ENCODE data around the gene ITGB1. TPM values are rescaled to one million over a fixed set of nuclear protein-coding genes. Genes with fewer than 3 reads are reported as not detected.
A peak's percentile ranks its signal among the peaks of the same experiment; 100 is the strongest.

Gene ITGB1
- total and polyA plus RNA-seq, 9 of the 15 experiments (the other 6 are each of a cell fraction or from before 2014, with no cell fraction given), result 40.2 to 194 (median 155) TPM

DNA sequence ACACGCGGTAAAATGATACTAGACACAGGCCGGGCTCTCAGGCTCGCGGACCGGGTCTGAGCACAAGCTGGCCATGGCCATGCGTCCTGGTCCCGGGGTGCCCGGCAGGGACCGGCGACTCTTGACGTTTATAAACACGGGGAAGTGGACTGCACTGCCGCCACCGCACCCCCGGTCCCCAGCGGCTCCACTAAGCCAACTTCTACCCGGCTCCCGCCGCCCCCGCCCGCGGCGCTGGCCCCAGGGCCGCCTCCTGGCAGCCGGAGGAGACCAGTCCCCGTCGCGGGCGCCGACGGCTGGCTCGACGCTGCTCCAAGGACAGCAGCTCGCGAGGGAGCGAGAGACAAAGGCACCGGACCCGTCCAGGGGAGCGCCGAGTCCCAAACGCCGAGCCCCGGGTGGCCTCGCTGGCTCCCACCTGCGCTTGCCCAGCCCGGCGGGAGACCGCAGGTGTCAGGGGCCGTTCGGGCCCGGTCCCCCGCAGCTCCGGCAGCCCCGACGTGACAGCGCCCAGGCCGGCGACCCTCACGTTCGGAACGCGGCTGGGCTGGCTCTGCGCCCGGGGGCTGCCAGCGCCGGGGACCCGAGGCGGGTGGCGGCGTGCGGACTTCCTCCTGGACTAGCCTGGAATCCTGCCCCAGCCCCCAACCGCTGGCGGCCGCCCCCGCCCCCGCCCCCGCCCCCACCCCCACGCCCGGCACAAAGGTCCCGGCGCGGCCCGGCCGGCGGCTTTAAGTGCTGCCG is 517 bp downstream of the ITGB1 start (continued):
- TF ChIP-seq ZBED1 (IDR thresholded peaks at IDR 0.05) (no peak), SOX6 (IDR thresholded peaks at IDR 0.05) (no peak), NR3C1 (CRISPR knock-in tag; IDR thresholded peaks at IDR 0.05) (no peak), RHOXF2B (CRISPR knock-in tag; conservative IDR thresholded peaks at IDR 0.05) (no peak), KDM4B (IDR thresholded peaks at IDR 0.05; ENCODE audit: borderline replicate concordance in 2 of 2, low read depth in 1 of 2) (no peak), HMG20B (CRISPR knock-in tag; IDR thresholded peaks at IDR 0.05) (no peak), ZC3H11A (IDR thresholded peaks at IDR 0.05; ENCODE audit: low read depth, low read length) (no peak), RB1 (IDR thresholded peaks at IDR 0.05; ENCODE audit: low read depth) (peak; percentile 54; the same call in 1 of the 2 replicates)
- TF ChIP-seq, protein P1, sequence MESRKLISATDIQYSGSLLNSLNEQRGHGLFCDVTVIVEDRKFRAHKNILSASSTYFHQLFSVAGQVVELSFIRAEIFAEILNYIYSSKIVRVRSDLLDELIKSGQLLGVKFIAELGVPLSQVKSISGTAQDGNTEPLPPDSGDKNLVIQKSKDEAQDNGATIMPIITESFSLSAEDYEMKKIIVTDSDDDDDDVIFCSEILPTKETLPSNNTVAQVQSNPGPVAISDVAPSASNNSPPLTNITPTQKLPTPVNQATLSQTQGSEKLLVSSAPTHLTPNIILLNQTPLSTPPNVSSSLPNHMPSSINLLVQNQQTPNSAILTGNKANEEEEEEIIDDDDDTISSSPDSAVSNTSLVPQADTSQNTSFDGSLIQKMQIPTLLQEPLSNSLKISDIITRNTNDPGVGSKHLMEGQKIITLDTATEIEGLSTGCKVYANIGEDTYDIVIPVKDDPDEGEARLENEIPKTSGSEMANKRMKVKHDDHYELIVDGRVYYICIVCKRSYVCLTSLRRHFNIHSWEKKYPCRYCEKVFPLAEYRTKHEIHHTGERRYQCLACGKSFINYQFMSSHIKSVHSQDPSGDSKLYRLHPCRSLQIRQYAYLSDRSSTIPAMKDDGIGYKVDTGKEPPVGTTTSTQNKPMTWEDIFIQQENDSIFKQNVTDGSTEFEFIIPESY (CRISPR knock-in tag; IDR thresholded peaks at IDR 0.05), result no peak
- TF ChIP-seq, protein P2, sequence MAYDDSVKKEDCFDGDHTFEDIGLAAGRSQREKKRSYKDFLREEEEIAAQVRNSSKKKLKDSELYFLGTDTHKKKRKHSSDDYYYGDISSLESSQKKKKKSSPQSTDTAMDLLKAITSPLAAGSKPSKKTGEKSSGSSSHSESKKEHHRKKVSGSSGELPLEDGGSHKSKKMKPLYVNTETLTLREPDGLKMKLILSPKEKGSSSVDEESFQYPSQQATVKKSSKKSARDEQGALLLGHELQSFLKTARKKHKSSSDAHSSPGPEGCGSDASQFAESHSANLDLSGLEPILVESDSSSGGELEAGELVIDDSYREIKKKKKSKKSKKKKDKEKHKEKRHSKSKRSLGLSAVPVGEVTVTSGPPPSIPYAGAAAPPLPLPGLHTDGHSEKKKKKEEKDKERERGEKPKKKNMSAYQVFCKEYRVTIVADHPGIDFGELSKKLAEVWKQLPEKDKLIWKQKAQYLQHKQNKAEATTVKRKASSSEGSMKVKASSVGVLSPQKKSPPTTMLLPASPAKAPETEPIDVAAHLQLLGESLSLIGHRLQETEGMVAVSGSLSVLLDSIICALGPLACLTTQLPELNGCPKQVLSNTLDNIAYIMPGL (CRISPR knock-in tag; IDR thresholded peaks at IDR 0.05), result no peak
- TF ChIP-seq, protein P3, sequence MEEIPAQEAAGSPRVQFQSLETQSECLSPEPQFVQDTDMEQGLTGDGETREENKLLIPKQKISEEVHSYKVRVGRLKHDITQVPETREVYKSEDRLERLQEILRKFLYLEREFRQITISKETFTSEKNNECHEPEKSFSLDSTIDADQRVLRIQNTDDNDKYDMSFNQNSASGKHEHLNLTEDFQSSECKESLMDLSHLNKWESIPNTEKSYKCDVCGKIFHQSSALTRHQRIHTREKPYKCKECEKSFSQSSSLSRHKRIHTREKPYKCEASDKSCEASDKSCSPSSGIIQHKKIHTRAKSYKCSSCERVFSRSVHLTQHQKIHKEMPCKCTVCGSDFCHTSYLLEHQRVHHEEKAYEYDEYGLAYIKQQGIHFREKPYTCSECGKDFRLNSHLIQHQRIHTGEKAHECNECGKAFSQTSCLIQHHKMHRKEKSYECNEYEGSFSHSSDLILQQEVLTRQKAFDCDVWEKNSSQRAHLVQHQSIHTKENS (CRISPR knock-in tag; IDR thresholded peaks at IDR 0.05), result no peak
- TF ChIP-seq, protein P4, sequence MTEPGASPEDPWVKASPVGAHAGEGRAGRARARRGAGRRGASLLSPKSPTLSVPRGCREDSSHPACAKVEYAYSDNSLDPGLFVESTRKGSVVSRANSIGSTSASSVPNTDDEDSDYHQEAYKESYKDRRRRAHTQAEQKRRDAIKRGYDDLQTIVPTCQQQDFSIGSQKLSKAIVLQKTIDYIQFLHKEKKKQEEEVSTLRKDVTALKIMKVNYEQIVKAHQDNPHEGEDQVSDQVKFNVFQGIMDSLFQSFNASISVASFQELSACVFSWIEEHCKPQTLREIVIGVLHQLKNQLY (CRISPR knock-in tag; conservative IDR thresholded peaks at IDR 0.05), result no peak
- TF ChIP-seq, protein P5, sequence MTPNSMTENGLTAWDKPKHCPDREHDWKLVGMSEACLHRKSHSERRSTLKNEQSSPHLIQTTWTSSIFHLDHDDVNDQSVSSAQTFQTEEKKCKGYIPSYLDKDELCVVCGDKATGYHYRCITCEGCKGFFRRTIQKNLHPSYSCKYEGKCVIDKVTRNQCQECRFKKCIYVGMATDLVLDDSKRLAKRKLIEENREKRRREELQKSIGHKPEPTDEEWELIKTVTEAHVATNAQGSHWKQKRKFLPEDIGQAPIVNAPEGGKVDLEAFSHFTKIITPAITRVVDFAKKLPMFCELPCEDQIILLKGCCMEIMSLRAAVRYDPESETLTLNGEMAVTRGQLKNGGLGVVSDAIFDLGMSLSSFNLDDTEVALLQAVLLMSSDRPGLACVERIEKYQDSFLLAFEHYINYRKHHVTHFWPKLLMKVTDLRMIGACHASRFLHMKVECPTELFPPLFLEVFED (CRISPR knock-in tag; conservative IDR thresholded peaks at IDR 0.05), result no peak
- TF ChIP-seq, protein P6, sequence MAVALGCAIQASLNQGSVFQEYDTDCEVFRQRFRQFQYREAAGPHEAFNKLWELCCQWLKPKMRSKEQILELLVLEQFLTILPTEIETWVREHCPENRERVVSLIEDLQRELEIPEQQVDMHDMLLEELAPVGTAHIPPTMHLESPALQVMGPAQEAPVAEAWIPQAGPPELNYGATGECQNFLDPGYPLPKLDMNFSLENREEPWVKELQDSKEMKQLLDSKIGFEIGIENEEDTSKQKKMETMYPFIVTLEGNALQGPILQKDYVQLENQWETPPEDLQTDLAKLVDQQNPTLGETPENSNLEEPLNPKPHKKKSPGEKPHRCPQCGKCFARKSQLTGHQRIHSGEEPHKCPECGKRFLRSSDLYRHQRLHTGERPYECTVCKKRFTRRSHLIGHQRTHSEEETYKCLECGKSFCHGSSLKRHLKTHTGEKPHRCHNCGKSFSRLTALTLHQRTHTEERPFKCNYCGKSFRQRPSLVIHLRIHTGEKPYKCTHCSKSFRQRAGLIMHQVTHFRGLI (CRISPR knock-in tag; IDR thresholded peaks at IDR 0.05), result no peak
